HAP-1 (cell line): ENCODE data around the gene NRM.
A peak's percentile ranks its signal among the peaks of the same experiment; 100 is the strongest.
"Not testable (repeated sequence)": the region's sequence is repeated elsewhere in the genome, so short reads cannot be mapped to it uniquely, and the experiment has no call there.

Experiments used
- DNase-seq, 2 experiments: peaks; one replicate each; pipeline ENCODE4 v3.0.0-alpha.2; 2016 to 2020; ENCODE audit warnings: low spot score in 2 of 2
- H3K27me3 ChIP-seq: fragments of 250-450 bp; sonication (Bioruptor Pico); 2 replicates; pipeline ENCODE4 v1.5.1; 2020; ENCODE audit warnings: low read depth, mild to moderate bottlenecking, moderate library complexity
- H3K36me3 ChIP-seq: fragments of 250-450 bp; sonication (Bioruptor Pico); replicated peaks from 2 replicates; pipeline ENCODE4 v1.5.1; 2020; ENCODE audit warnings: mild to moderate bottlenecking
- H3K4me1 ChIP-seq: fragments of 250-450 bp; sonication (Bioruptor Pico); 2 replicates; pipeline ENCODE4 v1.5.1; 2020; ENCODE audit warnings: mild to moderate bottlenecking
- H3K4me3 ChIP-seq: fragments of 250-450 bp; sonication (Bioruptor Pico); 2 replicates; pipeline ENCODE4 v1.5.1; 2020; ENCODE audit warnings: mild to moderate bottlenecking, moderate library complexity
- H3K9me3 ChIP-seq: fragments of 250-450 bp; sonication (Bioruptor Pico); 2 replicates; pipeline ENCODE4 v1.5.1; 2020; ENCODE audit warnings: mild to moderate bottlenecking, moderate library complexity
- in situ Hi-C: fragments of 300-500 bp; cut with MboI; formaldehyde crosslinking; loops from 3 replicates; pipeline ENCODE4 v1.14.3; 2020; ENCODE audit warnings: low sequenced_read_pairs, inconsistent platforms, mixed read lengths

NRM gene

DNA sequence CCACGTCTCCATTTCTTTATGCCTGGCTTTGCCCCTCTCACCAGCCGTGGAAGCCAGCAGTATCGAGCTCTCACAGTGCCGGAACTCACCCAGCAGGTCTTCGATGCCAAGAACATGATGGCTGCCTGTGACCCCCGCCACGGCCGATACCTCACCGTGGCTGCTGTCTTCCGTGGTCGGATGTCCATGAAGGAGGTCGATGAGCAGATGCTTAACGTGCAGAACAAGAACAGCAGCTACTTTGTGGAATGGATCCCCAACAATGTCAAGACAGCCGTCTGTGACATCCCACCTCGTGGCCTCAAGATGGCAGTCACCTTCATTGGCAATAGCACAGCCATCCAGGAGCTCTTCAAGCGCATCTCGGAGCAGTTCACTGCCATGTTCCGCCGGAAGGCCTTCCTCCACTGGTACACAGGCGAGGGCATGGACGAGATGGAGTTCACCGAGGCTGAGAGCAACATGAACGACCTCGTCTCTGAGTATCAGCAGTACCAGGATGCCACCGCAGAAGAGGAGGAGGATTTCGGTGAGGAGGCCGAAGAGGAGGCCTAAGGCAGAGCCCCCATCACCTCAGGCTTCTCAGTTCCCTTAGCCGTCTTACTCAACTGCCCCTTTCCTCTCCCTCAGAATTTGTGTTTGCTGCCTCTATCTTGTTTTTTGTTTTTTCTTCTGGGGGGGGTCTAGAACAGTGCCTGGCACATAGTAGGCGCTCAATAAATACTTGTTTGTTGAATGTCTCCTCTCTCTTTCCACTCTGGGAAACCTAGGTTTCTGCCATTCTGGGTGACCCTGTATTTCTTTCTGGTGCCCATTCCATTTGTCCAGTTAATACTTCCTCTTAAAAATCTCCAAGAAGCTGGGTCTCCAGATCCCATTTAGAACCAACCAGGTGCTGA lies 33.3 kb upstream of the NRM start:
- in situ Hi-C loops = loop anchor here (5.0 kb wide), 1 partner anchor 107 kb away; the partner anchor contains the start of genes MRPS18B and PPP1R10
- H3K36me3 ChIP-seq = peaks cover 66% of the 10 kb centered on the region

GRCh38 chr6:30723159-30723842 lies 32.5 kb upstream of the NRM start:
- in situ Hi-C loops = loop anchor here (5.0 kb wide), 1 partner anchor 106 kb away; the partner anchor contains the start of genes MRPS18B and PPP1R10
- Histone ChIP-seq H3K36me3 (peaks cover 65% of the 10 kb centered on the region), H3K4me3 (peak overlapping the region; percentile 69; the same call in 1 of the 2 replicates), H3K4me1 (peaks cover 23% of the 10 kb centered on the region)
- H3K27me3 ChIP-seq, H3K9me3 ChIP-seq, DNase-seq: not testable (repeated sequence)

More for the DNA sequence above, 33.3 kb upstream of the NRM start:
- H3K9me3 ChIP-seq, H3K4me3 ChIP-seq, H3K27me3 ChIP-seq, DNase-seq: not testable (repeated sequence)
- peaks cover 15% of the 10 kb centered on the region for H3K4me1 ChIP-seq

- in situ Hi-C loops = loop anchor here (5.0 kb wide), 1 partner anchor 105 kb away; the partner anchor contains the start of genes MRPS18B and PPP1R10
- H3K27me3 ChIP-seq = no peaks in the 10 kb centered on the region
- peaks cover 29% of the 10 kb centered on the region for H3K4me1 ChIP-seq
- peaks cover 63% of the 10 kb centered on the region for H3K36me3 ChIP-seq
- H3K4me3 ChIP-seq = peak overlapping the region; percentile 69
- H3K9me3 ChIP-seq = no peaks in the 10 kb centered on the region
- peak; percentile 71 to 88 for DNase-seq
Measured at GRCh38 chr6:30722280-30723112, 31.7 kb upstream of the NRM start.

DNA sequence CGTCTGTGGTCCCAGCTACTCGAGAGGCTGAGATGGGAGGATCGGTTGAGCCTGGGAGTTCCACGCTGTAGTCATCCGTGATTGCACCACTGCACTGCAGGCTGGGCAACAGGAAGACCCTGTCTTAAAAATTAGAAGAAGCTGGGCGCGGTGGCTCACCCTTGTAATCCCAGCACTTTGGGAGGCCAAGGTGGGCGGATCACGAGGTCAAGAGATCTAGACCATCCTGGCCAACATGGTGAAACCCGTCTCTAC lies 31.2 kb upstream of the NRM start:
- DNase-seq, H3K27me3 ChIP-seq, H3K9me3 ChIP-seq: not testable (repeated sequence)
- Histone ChIP-seq H3K36me3 (peaks cover 57% of the 10 kb centered on the region), H3K4me1 (peaks cover 29% of the 10 kb centered on the region), H3K4me3 (peak overlapping the region; percentile 69)
- in situ Hi-C loops = loop anchor here (5.0 kb wide), 1 partner anchor 105 kb away; the partner anchor contains the start of genes MRPS18B and PPP1R10

DNA sequence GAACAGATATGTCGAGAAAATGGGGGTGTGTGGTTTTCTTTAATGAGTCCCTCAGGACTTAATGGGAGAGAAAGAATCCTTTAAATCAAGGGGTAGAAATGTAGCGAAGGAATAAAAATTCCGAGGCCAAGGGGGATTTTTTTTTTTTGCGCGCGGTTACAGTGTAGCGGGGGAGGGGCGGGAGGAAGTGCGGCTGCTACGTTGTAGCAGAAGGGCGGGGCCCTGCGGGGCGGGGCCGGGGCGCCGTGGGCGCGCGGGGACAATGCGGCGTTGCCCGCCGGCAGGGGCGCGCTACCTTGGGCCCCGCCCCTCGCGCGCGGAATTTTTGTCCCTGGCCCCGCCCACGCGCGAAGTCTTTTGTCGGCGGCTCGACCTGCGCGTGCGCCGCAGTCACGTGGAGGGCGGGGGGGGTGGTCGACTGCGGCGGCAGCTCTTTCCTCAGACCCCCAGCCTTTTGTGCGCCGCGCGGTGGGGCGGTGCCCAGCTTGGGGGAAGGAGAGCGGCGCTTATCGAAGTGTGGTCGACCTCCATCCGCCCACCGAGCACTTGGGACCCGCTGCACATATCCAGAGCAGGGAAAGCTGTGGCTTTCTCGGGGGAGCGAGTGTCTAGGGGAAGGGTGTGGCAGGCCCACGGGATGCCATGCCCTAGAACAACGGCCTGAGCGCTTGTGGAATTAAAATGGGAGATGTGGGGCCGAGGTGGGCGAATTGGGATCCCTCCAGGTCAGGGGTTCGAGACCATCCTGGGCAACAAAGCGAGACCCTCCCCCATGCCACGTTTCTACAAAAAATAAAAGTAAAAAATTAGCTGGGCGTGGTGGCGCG lies 30.6 kb upstream of the NRM start:
- Histone ChIP-seq H3K4me1 (peaks cover 30% of the 10 kb centered on the region), H3K4me3 (peak overlapping the region; percentile 69), H3K36me3 (peaks cover 55% of the 10 kb centered on the region), H3K27me3 (no peaks in the 10 kb centered on the region), H3K9me3 (no peaks in the 10 kb centered on the region)
- in situ Hi-C loops = loop anchor here (5.0 kb wide), 1 partner anchor 104 kb away; the partner anchor contains the start of genes MRPS18B and PPP1R10
- peak; percentile 75 to 95 for DNase-seq

DNA sequence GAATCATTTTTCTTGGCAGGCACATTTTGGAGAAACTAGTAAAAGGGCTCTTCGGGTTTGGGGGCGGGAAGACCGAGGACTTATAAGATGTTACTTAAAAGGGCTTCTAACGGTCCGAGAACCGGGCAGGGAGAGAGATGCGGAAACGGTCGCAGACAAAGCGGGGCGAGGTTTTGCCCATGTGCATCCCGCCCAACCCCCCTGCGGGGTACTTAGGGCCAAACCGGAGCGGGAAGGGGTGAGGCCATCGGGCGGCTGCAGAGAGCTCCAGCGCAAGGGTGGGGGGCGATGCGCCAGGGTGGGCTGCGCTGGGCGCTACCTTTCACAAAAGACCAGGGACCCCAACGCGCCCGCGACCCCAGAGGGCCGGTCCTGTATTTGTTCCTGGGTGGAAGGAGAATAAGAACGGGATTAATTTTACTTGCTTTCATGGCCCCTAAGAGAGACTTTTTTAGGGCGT lies 30.0 kb upstream of the NRM start:
- H3K27me3 ChIP-seq = no peaks in the 10 kb centered on the region
- H3K4me1 ChIP-seq = peaks cover 35% of the 10 kb centered on the region
- peaks cover 52% of the 10 kb centered on the region for H3K36me3 ChIP-seq
- peak overlapping the region; percentile 69 for H3K4me3 ChIP-seq
- peak; percentile 46 to 85 for DNase-seq
- in situ Hi-C loops = loop anchor here (5.0 kb wide), 1 partner anchor 103 kb away; the partner anchor contains the start of genes MRPS18B and PPP1R10
- H3K9me3 ChIP-seq = no peaks in the 10 kb centered on the region

DNA sequence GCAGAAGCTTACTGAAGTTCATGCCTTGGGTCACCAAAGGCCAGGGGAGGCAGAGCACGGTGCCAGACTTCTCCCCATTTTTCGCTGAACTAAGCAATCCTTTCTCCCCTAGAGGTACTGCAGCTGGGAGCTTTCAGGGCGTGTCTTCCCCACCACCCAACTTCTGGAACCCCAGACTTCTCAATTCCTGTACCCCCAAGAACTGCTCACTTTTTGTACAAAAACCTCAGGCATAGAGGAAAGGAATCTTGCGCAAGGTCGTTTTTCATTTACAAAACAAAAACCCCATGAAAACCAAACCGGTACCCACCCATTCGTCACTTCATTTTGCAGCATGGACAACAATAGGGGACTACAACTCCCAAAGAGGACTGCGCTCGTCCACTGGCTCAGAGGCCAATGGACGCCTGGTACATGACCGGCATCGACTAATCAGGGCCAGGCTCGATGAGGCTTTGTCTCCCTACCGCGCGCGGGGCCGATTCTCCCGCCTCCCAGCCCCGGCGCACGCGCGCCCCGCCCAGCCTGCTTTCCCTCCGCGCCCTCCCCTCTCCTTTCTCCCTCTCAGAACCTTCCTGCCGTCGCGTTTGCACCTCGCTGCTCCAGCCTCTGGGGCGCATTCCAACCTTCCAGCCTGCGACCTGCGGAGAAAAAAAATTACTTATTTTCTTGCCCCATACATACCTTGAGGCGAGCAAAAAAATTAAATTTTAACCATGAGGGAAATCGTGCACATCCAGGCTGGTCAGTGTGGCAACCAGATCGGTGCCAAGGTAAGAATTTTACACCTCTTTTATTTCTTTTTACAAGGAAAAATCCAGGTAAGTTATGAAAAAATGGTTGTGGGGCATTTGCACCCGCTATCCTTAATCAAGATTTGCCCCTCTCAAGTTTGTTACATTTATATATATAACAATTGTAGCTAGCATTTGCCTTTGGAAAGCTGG lies 29.3 kb upstream of the NRM start, which contains the start of gene TUBB:
Gene TUBB (plus strand): TSS at position 562 of the 947 bp plus-strand sequence. CDS start 155 bp downstream, at position 717.
- Histone ChIP-seq H3K27me3 (no peaks in the 10 kb centered on the region), H3K9me3 (no peaks in the 10 kb centered on the region), H3K4me3 (peak within 1 kb of the TSS; percentile 69), H3K36me3 (peaks cover 48% of the 10 kb centered on the region), H3K4me1 (peaks cover 36% of the 10 kb centered on the region)
- peak; percentile 98 for DNase-seq
- in situ Hi-C loops = loop anchor here (5.0 kb wide), 1 partner anchor 103 kb away; the partner anchor contains the start of genes MRPS18B and PPP1R10

- H3K4me3 ChIP-seq = peak overlapping the region; percentile 69
- no peaks in the 10 kb centered on the region for H3K27me3 ChIP-seq
- H3K9me3 ChIP-seq = no peaks in the 10 kb centered on the region
- peaks cover 31% of the 10 kb centered on the region for H3K4me1 ChIP-seq
- peak; percentile 61 to 83 for DNase-seq
- in situ Hi-C loops = no loop called here
- peaks cover 46% of the 10 kb centered on the region for H3K36me3 ChIP-seq
Measured at GRCh38 chr6:30719356-30719755, 28.6 kb upstream of the NRM start.

DNA sequence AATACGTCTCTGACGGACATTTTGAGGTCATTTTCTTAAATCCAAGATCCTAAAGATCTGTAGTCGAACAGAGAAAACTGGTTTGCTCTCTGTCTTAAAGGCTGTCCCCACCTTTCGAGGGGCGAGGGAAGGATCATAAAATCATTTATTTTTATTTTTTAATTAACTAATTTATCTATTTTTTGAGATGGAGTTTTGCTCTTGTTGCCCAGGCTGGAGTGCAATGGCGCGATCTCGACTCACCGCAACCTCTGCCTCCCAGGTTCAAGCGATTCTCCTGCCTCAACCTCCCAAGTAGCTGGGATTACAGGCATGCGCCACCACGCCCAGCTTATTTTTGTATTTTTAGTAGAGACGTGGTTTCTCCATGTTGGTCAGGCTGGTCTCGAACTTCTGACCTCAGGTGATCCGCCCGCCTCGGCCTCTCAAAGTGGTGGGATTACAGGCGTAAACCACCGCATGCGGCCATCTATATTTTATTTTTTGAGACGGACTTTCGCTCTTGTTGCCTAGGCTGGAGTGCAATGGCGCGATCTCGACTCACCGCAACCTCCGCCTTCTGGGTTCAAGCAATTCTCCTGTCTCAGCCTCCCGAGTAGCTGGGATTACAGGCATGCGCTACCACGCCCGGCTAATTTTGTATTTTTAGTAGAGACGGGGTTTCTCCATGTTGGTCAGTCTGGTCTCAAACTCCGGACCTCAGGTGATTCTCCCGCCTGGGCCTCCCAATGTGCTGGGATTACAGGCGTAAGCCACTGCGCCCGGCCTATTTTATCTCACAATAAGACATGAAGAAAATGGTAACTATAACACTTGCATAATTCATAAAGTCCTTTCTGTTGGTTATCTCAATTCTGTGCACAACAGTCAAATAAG lies 27.3 kb upstream of the NRM start:
- in situ Hi-C loops, DNase-seq: not testable (repeated sequence)

DNA sequence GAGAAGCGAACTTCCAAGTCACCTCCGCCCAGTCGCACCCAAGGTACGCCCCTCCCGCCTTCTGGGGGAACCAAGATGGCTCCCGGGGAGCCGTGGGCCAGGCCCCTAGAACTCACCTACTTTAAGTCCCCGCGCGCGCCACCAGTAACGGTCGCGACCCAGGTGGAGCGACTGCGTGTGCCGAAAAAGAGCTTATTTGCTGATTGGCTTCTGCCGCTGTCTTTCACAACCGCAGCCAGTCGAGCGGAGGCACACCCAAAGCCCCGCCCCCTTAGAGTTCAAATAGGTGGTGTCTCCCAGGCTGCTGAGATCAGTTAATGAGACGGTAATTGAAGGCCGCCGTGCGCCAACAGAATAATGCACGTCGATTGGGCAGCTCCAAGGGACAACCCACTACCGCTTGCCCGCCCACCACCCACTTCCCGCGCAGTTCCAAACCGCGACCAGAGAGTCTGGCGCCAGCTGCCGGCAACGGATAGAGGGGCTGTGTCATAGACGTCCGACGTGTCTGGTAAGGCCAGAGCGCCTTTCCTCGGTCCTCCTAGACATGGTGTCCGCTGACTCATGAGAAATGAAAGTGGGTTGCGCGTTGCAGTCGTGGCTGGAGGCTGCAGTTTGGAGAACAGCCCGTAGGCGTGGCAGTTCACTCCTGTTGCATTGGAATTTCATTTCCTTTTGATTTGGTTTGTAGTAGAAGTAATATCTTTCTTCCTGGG lies 26.5 kb upstream of the NRM start, which contains the start of gene MDC1:
Gene MDC1 (minus strand): TSS at position 153 of the 716 bp plus-strand sequence. CDS start 2,106 bp downstream, outside the sequence.
- no peaks in the 10 kb centered on the region for H3K9me3 ChIP-seq
- H3K4me3 ChIP-seq = peak within 1 kb of the TSS; percentile 64
- in situ Hi-C loops = no loop called here
- peaks cover 22% of the 10 kb centered on the region for H3K4me1 ChIP-seq
- no peaks in the 10 kb centered on the region for H3K27me3 ChIP-seq
- DNase-seq = peak; percentile 99 to 100
- H3K36me3 ChIP-seq = peaks cover 46% of the 10 kb centered on the region

More for the DNA sequence above, 27.3 kb upstream of the NRM start:
- Histone ChIP-seq H3K4me3 (peak overlapping the region; percentile 64), H3K4me1 (peaks cover 27% of the 10 kb centered on the region), H3K36me3 (peaks cover 46% of the 10 kb centered on the region)
- H3K27me3 ChIP-seq, H3K9me3 ChIP-seq: not testable (repeated sequence)
